AG10803 (cell line): ENCODE results near the gene SH2D3A.
"Not testable (repeated sequence)": the region's sequence is repeated elsewhere in the genome, so short reads cannot be mapped to it uniquely, and the experiment has no call there.

Experiments
- DNase-seq: peaks from one replicate; pipeline ENCODE4 v3.0.0; 2010; ENCODE audit warnings: low read depth
- H3K4me3 ChIP-seq: 2 replicates; pipeline ENCODE4 v1.5.1; 2011; ENCODE audit warnings: mild to moderate bottlenecking, low read length, control low read depth
- TF ChIP-seq, protein P1 (sequence below): conservative IDR thresholded peaks from 2 replicates; pipeline ENCODE4 v1.5.1; 2011; ENCODE audit warnings: mild to moderate bottlenecking, low read length, control low read depth, inconsistent platforms

The SH2D3A gene

DNA sequence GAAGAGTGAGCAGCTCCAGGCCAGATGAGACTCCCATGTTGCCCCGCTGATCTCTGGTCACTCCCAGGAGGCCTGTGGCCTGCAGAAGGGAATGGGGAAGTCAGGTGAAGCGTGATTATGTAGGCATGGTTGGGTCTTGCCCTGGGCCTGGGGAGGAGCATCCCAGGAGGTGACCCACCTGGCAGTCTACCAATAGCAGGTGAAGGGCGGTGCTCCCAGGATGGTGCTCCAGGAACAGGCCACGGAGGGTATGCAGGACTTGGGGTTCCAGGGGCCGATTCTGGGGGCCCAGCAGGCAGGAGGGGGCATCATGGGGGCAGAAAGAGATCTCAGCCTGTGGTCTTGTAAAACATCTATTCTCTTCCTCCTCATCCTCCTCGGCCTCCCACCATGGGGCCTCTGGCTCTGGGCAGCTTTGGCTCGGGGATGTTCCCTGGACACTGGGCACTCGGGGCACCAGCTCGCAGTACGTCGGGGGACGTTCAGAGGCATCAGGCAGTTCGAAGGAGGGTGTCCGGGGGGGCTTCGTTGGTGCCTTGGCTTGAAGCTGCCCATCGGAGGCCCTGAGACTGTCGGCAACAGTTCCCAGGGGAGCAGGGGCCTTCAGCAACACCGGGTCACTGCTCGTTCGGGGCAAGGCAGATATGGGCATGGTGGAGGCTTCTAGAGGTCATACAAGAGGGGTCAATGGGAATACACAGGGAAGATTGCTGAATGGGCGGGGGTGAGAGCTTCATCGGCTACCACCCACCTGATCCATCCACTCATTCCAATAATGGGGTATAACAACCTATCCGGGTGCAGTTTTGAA, 12.4 kb downstream of the SH2D3A start:
- H3K4me3 ChIP-seq: no peak overlapping the region
- TF ChIP-seq, protein P1, sequence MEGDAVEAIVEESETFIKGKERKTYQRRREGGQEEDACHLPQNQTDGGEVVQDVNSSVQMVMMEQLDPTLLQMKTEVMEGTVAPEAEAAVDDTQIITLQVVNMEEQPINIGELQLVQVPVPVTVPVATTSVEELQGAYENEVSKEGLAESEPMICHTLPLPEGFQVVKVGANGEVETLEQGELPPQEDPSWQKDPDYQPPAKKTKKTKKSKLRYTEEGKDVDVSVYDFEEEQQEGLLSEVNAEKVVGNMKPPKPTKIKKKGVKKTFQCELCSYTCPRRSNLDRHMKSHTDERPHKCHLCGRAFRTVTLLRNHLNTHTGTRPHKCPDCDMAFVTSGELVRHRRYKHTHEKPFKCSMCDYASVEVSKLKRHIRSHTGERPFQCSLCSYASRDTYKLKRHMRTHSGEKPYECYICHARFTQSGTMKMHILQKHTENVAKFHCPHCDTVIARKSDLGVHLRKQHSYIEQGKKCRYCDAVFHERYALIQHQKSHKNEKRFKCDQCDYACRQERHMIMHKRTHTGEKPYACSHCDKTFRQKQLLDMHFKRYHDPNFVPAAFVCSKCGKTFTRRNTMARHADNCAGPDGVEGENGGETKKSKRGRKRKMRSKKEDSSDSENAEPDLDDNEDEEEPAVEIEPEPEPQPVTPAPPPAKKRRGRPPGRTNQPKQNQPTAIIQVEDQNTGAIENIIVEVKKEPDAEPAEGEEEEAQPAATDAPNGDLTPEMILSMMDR: no peak
- DNase-seq: no peak

DNA sequence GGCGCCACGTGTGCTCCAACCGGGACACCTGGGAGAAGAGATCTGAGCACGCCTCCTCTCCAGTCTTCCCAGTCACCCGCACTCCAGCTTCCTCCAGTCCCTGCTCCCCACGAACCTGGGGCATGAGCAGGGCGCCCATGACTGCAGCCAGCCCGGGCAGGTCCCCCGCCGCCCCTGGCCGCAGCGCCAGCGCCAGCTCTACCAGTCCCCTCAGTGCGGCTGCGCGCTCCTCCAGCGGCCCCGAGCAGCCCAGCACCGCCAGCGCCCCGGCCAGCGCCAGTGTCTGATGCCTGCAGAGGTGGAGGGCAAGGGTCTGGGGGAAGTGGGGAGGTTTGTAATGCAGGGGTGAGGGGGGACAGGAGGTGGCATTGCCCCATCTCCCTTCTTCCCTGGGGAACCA, 13.1 kb downstream of the SH2D3A start:
- TF ChIP-seq, protein P1: no peak
- DNase-seq: no peak
- no peak overlapping the region for H3K4me3 ChIP-seq

DNA sequence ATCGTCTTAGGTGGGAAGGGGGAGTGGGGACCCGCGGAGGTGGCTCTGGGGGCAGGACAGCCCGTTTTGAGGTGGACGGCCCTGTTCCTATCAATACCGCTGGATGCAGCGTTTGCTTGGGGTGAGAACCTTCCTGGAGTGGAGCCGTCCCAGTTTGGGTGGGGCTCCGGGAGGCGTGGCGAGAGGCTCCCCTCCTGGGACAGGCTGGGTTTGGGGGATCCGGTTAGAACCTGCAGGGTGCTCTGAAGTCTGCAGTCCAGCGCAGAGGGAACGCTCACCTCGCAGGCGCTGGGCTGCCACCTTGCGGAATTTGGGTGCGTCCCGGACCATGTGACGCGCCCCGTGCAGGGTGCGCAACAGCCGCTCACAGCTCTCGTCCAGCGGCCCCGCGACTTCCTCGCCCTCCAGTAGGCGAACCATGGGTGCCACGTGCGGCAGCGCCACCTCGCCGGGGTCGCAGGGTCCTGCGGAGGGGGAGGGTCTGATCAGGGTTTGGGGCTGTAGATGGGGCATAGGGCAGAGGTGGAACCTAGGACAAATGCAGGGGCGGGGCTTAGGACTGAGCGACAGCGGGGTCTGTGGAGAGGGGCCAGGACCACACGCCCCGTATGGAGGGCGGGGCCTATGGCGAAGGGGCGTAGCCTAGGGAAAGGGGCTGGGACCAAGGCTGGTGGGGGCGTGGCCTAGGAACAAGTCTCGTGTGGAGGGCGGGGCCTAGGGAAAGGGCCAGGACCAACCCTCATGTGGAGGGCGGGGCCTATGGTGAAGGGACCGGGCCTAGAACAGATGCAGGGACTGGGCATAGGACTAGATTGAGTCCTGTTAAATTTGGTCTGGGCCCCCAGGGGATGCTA, 13.8 kb downstream of the SH2D3A start:
- peak overlapping the region; percentile 49 for H3K4me3 ChIP-seq
- TF ChIP-seq, protein P1: peak; percentile 33
- DNase-seq: peak; percentile 51

DNA sequence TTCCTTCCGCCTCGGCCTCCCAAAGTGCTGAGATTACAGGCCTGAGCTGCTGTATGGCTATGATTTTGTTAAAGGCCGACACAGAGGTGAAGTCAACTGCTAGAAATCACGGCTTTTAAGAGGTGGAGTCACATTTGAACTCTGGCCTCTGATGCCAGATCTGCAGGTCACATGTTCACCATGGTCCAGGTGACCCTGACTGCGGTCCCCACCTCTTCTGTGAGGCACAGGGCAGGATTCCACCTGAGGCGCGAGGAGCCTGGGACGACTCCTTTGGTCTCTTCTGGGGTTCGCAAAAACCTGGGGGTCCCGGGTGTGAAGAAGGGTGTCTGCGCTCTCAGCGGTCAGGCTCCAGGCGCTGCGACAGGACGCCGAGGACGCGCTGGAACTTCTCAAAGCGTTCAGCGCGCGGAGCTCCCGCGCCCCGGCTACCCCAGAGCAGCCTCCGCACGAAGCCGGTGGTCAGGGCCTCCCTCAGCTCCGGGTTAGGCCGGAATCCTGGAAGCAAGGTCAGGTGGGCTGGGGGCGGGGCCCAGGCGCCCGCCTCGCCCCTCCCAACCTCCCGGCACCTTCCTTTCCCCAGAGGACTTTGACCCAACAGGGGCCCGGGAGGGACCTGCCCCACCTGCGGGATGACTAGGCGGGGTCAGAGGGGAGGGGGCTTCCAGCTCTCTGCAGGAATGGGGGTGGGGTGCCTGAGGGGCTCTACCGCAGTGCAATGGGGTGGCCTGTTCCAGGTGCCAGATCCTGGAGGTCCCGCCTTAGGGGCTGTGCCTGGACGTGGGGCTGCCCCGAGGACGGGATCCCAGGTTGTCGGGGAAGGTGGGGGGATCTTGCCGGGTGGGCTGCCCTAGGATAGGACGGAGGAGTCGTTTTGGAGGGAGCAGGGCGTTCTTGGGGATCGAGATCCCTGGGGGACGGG, 14.7 kb downstream of the SH2D3A start:
- DNase-seq: no peak
- H3K4me3 ChIP-seq: peak overlapping the region; percentile 49
- TF ChIP-seq, protein P1: no peak

DNA sequence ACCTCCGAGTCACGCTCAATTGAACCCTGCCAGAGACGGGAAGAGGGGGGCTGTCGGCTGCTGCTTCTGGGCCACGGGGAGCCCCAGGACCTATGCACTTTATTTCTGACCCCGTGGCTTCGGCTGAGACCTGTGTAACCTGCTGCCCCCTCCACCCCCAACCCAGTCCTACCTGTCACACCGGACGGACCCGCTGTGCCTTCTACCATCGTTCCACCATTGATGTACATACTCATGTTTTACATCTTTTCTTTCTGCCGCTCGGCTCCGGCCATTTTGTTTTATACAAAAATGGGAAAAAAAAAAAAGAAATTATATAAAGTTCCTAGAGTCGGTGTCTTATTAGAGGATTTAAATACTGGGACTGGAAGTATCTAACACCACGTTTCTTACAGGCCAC, 16.0 kb downstream of the SH2D3A start:
- H3K4me3 ChIP-seq: no peak overlapping the region
- no peak for DNase-seq
- TF ChIP-seq, protein P1: no peak

DNA sequence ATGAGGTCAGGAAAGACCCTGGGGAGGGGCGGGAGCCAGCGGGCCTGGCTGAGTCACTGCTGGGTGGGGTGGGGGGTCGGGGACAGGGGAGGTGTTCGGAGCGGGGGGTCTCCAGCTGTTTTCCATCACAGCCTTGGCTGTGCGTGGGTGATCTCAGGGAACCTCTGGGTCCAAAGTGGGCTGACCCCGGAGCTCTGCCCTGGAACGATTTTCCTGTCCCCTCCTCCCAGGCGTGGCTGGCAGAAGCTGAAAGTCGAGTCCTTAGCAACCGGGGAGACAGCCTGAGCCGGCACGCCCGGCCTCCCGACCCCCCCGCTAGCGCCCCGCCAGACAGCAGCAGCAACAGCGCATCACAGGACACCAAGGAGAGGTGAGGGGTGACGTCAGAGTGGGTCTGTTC, 17.2 kb downstream of the SH2D3A start:
- no peak overlapping the region for H3K4me3 ChIP-seq
- TF ChIP-seq, protein P1: no peak
- no peak for DNase-seq

DNA sequence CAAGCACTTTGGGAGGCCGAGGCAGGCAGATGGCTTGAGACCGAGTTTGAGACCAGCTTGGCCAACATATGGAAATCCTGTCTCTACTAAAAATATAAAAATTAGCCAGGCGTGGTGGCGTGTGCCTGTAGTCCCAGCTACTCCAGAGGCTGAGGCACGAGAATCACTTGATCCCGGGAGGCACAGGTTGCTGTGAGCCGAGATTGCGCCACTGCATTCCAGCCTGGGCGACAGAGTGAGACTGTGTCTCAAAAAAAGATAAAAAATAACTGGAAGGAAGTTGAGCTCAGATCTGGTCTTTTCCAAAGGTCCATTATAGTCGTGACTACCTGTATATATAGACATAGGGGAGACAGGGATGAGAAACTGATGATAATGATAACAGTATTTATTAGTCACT, 18.7 kb downstream of the SH2D3A start:
- not testable (repeated sequence) for DNase-seq

More for the DNA sequence above, 18.7 kb downstream of the SH2D3A start:
- not testable (repeated sequence) for H3K4me3 ChIP-seq
